ENCODE results near the gene MT1G.

The MT1G gene

GRCh38 chr16:56701534-56701933, 33.7 kb upstream of the MT1G start:
- Histone ChIP-seq H3K9me3 (ENCODE audit: control insufficient read depth, low read length) (peaks cover 5% of the 10 kb centered on the region), H3K4me1 (ENCODE audit: control insufficient read depth, insufficient read depth, low read length, poor library complexity, severe bottlenecking) (peaks cover 4% of the 10 kb centered on the region), H3K36me3 (ENCODE audit: control insufficient read depth, insufficient read depth, low read length) (no peaks in the 10 kb centered on the region), H3K4me3 (ENCODE audit: extremely low read depth, insufficient read depth, low read length, poor library complexity, severe bottlenecking) (no peak overlapping the region), H3K27ac (ENCODE audit: low read depth, low read length, severe bottlenecking) (no peak overlapping the region)
- WGBS, 2 experiments (ENCODE audit: insufficient coverage in 2 of 2), result 80% methylated on average over 4 to 7 of the region's 7 CpGs

- Histone ChIP-seq H3K36me3 (ENCODE audit: control insufficient read depth, insufficient read depth, low read length) (no peaks in the 10 kb centered on the region), H3K4me1 (ENCODE audit: control insufficient read depth, insufficient read depth, low read length, poor library complexity, severe bottlenecking) (peaks cover 4% of the 10 kb centered on the region), H3K27ac (ENCODE audit: low read depth, low read length, severe bottlenecking) (no peak overlapping the region), H3K4me3 (ENCODE audit: extremely low read depth, insufficient read depth, low read length, poor library complexity, severe bottlenecking) (no peak overlapping the region), H3K9me3 (ENCODE audit: control insufficient read depth, low read length) (peaks cover 5% of the 10 kb centered on the region)
- no CpG with 5 or more reads among the region's 1 CpG for WGBS, 2 experiments (ENCODE audit: insufficient coverage in 2 of 2)
These were observed 32.8 kb upstream of the MT1G start for GRCh38 chr16:56700631-56701030.

- no peak overlapping the region for H3K27ac ChIP-seq (ENCODE audit: low read depth, low read length, severe bottlenecking)
These were observed 32.3 kb upstream of the MT1G start for GRCh38 chr16:56700195-56700594.

GRCh38 chr16:56697456-56698155, 29.7 kb upstream of the MT1G start:
- Histone ChIP-seq H3K36me3 (ENCODE audit: control insufficient read depth, insufficient read depth, low read length) (no peaks in the 10 kb centered on the region), H3K4me3 (ENCODE audit: extremely low read depth, insufficient read depth, low read length, poor library complexity, severe bottlenecking) (no peak overlapping the region), H3K4me1 (ENCODE audit: control insufficient read depth, insufficient read depth, low read length, poor library complexity, severe bottlenecking) (peaks cover 4% of the 10 kb centered on the region), H3K9me3 (ENCODE audit: control insufficient read depth, low read length) (peaks cover 5% of the 10 kb centered on the region), H3K27ac (ENCODE audit: low read depth, low read length, severe bottlenecking) (no peak overlapping the region)
- WGBS, 2 experiments (ENCODE audit: insufficient coverage in 2 of 2), result 92 to 93% methylated on average over 5 of the region's 5 CpGs

More at GRCh38 chr16:56700195-56700594, 32.3 kb upstream of the MT1G start:
- Histone ChIP-seq H3K4me3 (ENCODE audit: extremely low read depth, insufficient read depth, low read length, poor library complexity, severe bottlenecking) (no peak overlapping the region), H3K4me1 (ENCODE audit: control insufficient read depth, insufficient read depth, low read length, poor library complexity, severe bottlenecking) (peaks cover 4% of the 10 kb centered on the region), H3K9me3 (ENCODE audit: control insufficient read depth, low read length) (peaks cover 5% of the 10 kb centered on the region), H3K36me3 (ENCODE audit: control insufficient read depth, insufficient read depth, low read length) (no peaks in the 10 kb centered on the region)
- WGBS, 2 experiments (ENCODE audit: insufficient coverage in 2 of 2), result no CpG with 5 or more reads among the region's 1 CpG

- Histone ChIP-seq H3K27ac (ENCODE audit: low read depth, low read length, severe bottlenecking) (no peak overlapping the region), H3K4me1 (ENCODE audit: control insufficient read depth, insufficient read depth, low read length, poor library complexity, severe bottlenecking) (no peaks in the 10 kb centered on the region), H3K9me3 (ENCODE audit: control insufficient read depth, low read length) (peaks cover 5% of the 10 kb centered on the region), H3K36me3 (ENCODE audit: control insufficient read depth, insufficient read depth, low read length) (no peaks in the 10 kb centered on the region), H3K4me3 (ENCODE audit: extremely low read depth, insufficient read depth, low read length, poor library complexity, severe bottlenecking) (no peak overlapping the region)
- WGBS, 2 experiments (ENCODE audit: insufficient coverage in 2 of 2), result 100% methylated on average over 1 of the region's 1 CpG; no CpG with 5 or more reads in 1 of the 2 experiments
These were observed 27.4 kb upstream of the MT1G start for GRCh38 chr16:56695246-56695645.

GRCh38 chr16:56691885-56692284, 24.0 kb upstream of the MT1G start:
- Histone ChIP-seq H3K36me3 (ENCODE audit: control insufficient read depth, insufficient read depth, low read length) (no peaks in the 10 kb centered on the region), H3K4me3 (ENCODE audit: extremely low read depth, insufficient read depth, low read length, poor library complexity, severe bottlenecking) (no peak overlapping the region), H3K9me3 (ENCODE audit: control insufficient read depth, low read length) (no peaks in the 10 kb centered on the region), H3K4me1 (ENCODE audit: control insufficient read depth, insufficient read depth, low read length, poor library complexity, severe bottlenecking) (no peaks in the 10 kb centered on the region), H3K27ac (ENCODE audit: low read depth, low read length, severe bottlenecking) (no peak overlapping the region)
- WGBS, 2 experiments (ENCODE audit: insufficient coverage in 2 of 2), result 58 to 72% methylated on average over 4 of the region's 4 CpGs

GRCh38 chr16:56690420-56691122, 22.7 kb upstream of the MT1G start:
- H3K27ac ChIP-seq (ENCODE audit: low read depth, low read length, severe bottlenecking), result no peak overlapping the region
- no peaks in the 10 kb centered on the region for H3K9me3 ChIP-seq (ENCODE audit: control insufficient read depth, low read length)
- no peaks in the 10 kb centered on the region for H3K36me3 ChIP-seq (ENCODE audit: control insufficient read depth, insufficient read depth, low read length)
- no peak overlapping the region for H3K4me3 ChIP-seq (ENCODE audit: extremely low read depth, insufficient read depth, low read length, poor library complexity, severe bottlenecking)
- no peaks in the 10 kb centered on the region for H3K4me1 ChIP-seq (ENCODE audit: control insufficient read depth, insufficient read depth, low read length, poor library complexity, severe bottlenecking)
- WGBS, 2 experiments (ENCODE audit: insufficient coverage in 2 of 2), result 80 to 95% methylated on average over 1 to 2 of the region's 4 CpGs

- H3K36me3 ChIP-seq (ENCODE audit: control insufficient read depth, insufficient read depth, low read length), result no peaks in the 10 kb centered on the region
- H3K27ac ChIP-seq (ENCODE audit: low read depth, low read length, severe bottlenecking), result no peak overlapping the region
- H3K4me1 ChIP-seq (ENCODE audit: control insufficient read depth, insufficient read depth, low read length, poor library complexity, severe bottlenecking), result no peaks in the 10 kb centered on the region
- H3K9me3 ChIP-seq (ENCODE audit: control insufficient read depth, low read length), result no peaks in the 10 kb centered on the region
- H3K4me3 ChIP-seq (ENCODE audit: extremely low read depth, insufficient read depth, low read length, poor library complexity, severe bottlenecking), result no peak overlapping the region
- WGBS, 2 experiments (ENCODE audit: insufficient coverage in 2 of 2), result 80 to 87% methylated on average over 1 to 3 of the region's 3 CpGs
These were observed 21.3 kb upstream of the MT1G start for GRCh38 chr16:56689171-56689570.

GRCh38 chr16:56688762-56689161, 20.9 kb upstream of the MT1G start:
- H3K9me3 ChIP-seq (ENCODE audit: control insufficient read depth, low read length), result no peaks in the 10 kb centered on the region
- no peaks in the 10 kb centered on the region for H3K4me1 ChIP-seq (ENCODE audit: control insufficient read depth, insufficient read depth, low read length, poor library complexity, severe bottlenecking)
- no peak overlapping the region for H3K27ac ChIP-seq (ENCODE audit: low read depth, low read length, severe bottlenecking)
- H3K36me3 ChIP-seq (ENCODE audit: control insufficient read depth, insufficient read depth, low read length), result no peaks in the 10 kb centered on the region
- WGBS, 2 experiments (ENCODE audit: insufficient coverage in 2 of 2), result 47 to 71% methylated on average over 1 of the region's 1 CpG
- H3K4me3 ChIP-seq (ENCODE audit: extremely low read depth, insufficient read depth, low read length, poor library complexity, severe bottlenecking), result no peak overlapping the region

- Histone ChIP-seq H3K9me3 (ENCODE audit: control insufficient read depth, low read length) (no peaks in the 10 kb centered on the region), H3K36me3 (ENCODE audit: control insufficient read depth, insufficient read depth, low read length) (no peaks in the 10 kb centered on the region), H3K4me3 (ENCODE audit: extremely low read depth, insufficient read depth, low read length, poor library complexity, severe bottlenecking) (no peak overlapping the region), H3K27ac (ENCODE audit: low read depth, low read length, severe bottlenecking) (no peak overlapping the region), H3K4me1 (ENCODE audit: control insufficient read depth, insufficient read depth, low read length, poor library complexity, severe bottlenecking) (peaks cover 4% of the 10 kb centered on the region)
- 89 to 97% methylated on average over 5 to 7 of the region's 7 CpGs for WGBS, 2 experiments (ENCODE audit: insufficient coverage in 2 of 2)
These were observed 18.9 kb upstream of the MT1G start for GRCh38 chr16:56686758-56687157.

Data from mesodermal cell (in vitro differentiated cells).